Esophagus (tissue), 2 donors: ENCODE measurements around the gene DNAJC6. TPM values are rescaled to one million over a fixed set of nuclear protein-coding genes. Genes with fewer than 3 reads are reported as not detected.

Experiments used
- H3K27ac ChIP-seq, 2 donors: one replicate each; pipeline ENCODE4 v1.5.1; 2013; ENCODE audit warnings: low read depth in 2 of 2, mild to moderate bottlenecking in 2 of 2, inconsistent platforms in 1 of 2, low read length in 1 of 2, moderate library complexity in 1 of 2
- H3K27me3 ChIP-seq, 2 donors: one replicate each; pipeline ENCODE4 v1.6.1; 2013; ENCODE audit warnings: low read length in 2 of 2, control low read depth in 1 of 2, mild to moderate bottlenecking in 1 of 2; ENCODE audit not compliant: insufficient read depth in 2 of 2, control insufficient read depth in 1 of 2
- H3K36me3 ChIP-seq, 2 donors: one replicate each; pipeline ENCODE4 v1.6.1; 2013; ENCODE audit warnings: low read length in 1 of 2; ENCODE audit not compliant: control insufficient read depth in 2 of 2, insufficient read depth in 2 of 2
- H3K4me1 ChIP-seq, 2 donors: one replicate each; pipeline ENCODE4 v1.6.1; 2013; ENCODE audit warnings: low read length in 1 of 2; ENCODE audit not compliant: control insufficient read depth in 2 of 2, insufficient read depth in 2 of 2
- H3K4me3 ChIP-seq, 2 donors: one replicate each; pipeline ENCODE4 v1.5.1; 2013; ENCODE audit warnings: low read length in 2 of 2, mild to moderate bottlenecking in 2 of 2, low read depth in 1 of 2, moderate library complexity in 1 of 2
- H3K9me3 ChIP-seq, 2 donors: one replicate each; pipeline ENCODE4 v1.6.1; 2013; ENCODE audit warnings: mild to moderate bottlenecking in 2 of 2, low read depth in 1 of 2, low read length in 1 of 2, moderate library complexity in 1 of 2; ENCODE audit not compliant: control insufficient read depth in 2 of 2, insufficient read depth in 1 of 2
- WGBS, 2 donors: extraction: QIAGEN DNeasy Blood & Tissue Kit; methylation state at CpG; one replicate each; pipeline ENCODE4 v1.1.7; 2013; 5-methylcytosine and 5-hydroxymethylcytosine counted together
- polyA plus RNA-seq, 2 donors: library from polyadenylated mRNA; stranded (reverse); fragments of 200-250 nt; gene quantifications; one replicate each; pipeline ENCODE4 v1.2.3, GENCODE V29; 2013
- donor health status: healthy with polysubstance abuse.
- donor health status: Bipolar disorder and iron deficiency.

The DNAJC6 gene
- polyA plus RNA-seq, 2 donors: 0.06 to 0.13 TPM

GRCh38 chr1:65421351-65422025 is 112.1 kb downstream of the DNAJC6 start:
- 6 to 7% methylated on average over 13 of the region's 13 CpGs for WGBS, 2 donors
- no peaks in the 10 kb centered on the region for H3K9me3 ChIP-seq
- H3K4me3 ChIP-seq: peak overlapping the region; percentile 86 to 92
- H3K36me3 ChIP-seq: peaks cover 2 to 5% of the 10 kb centered on the region in 2 donors
- no peaks in the 10 kb centered on the region for H3K27me3 ChIP-seq
- H3K4me1 ChIP-seq: peaks cover 2 to 16% of the 10 kb centered on the region in 2 donors
- peak overlapping the region; percentile 98 to 99 for H3K27ac ChIP-seq

GRCh38 chr1:65422241-65423203 is 113.2 kb downstream of the DNAJC6 start:
- H3K27me3 ChIP-seq: no peaks in the 10 kb centered on the region
- WGBS, 2 donors: 86 to 88% methylated on average over 12 of the region's 12 CpGs
- H3K4me3 ChIP-seq: peak overlapping the region in 1 of 2 donors; percentile 86
- H3K4me1 ChIP-seq: peaks cover 2 to 16% of the 10 kb centered on the region in 2 donors
- peak overlapping the region; percentile 20 to 45 for H3K27ac ChIP-seq
- no peaks in the 10 kb centered on the region for H3K9me3 ChIP-seq
- peaks cover 2 to 5% of the 10 kb centered on the region in 2 donors for H3K36me3 ChIP-seq

- no peak overlapping the region for H3K4me3 ChIP-seq
- 34 to 54% methylated on average over 2 of the region's 2 CpGs for WGBS, 2 donors
- no peaks in the 10 kb centered on the region for H3K9me3 ChIP-seq
- H3K36me3 ChIP-seq: peaks cover 5 to 6% of the 10 kb centered on the region in 2 donors
- H3K27me3 ChIP-seq: no peaks in the 10 kb centered on the region
- H3K27ac ChIP-seq: peak overlapping the region; percentile 46 to 71
- peaks cover 2 to 16% of the 10 kb centered on the region in 2 donors for H3K4me1 ChIP-seq
Observed at GRCh38 chr1:65423884-65424572, 114.7 kb downstream of the DNAJC6 start.

GRCh38 chr1:65424573-65424889 is 115.2 kb downstream of the DNAJC6 start:
- H3K36me3 ChIP-seq: peaks cover 5 to 6% of the 10 kb centered on the region in 2 donors
- H3K27me3 ChIP-seq: no peaks in the 10 kb centered on the region
- peak overlapping the region; percentile 46 to 65 for H3K27ac ChIP-seq
- no peaks in the 10 kb centered on the region for H3K9me3 ChIP-seq
- H3K4me1 ChIP-seq: peaks cover 2 to 16% of the 10 kb centered on the region in 2 donors
- H3K4me3 ChIP-seq: no peak overlapping the region
- 72 to 89% methylated on average over 1 of the region's 1 CpG for WGBS, 2 donors

- 96 to 99% methylated on average over 2 of the region's 2 CpGs for WGBS, 2 donors
- no peaks in the 10 kb centered on the region for H3K9me3 ChIP-seq
- H3K4me1 ChIP-seq: peaks cover 2 to 16% of the 10 kb centered on the region in 2 donors
- H3K4me3 ChIP-seq: no peak overlapping the region
- H3K27ac ChIP-seq: no peak overlapping the region
- no peaks in the 10 kb centered on the region for H3K27me3 ChIP-seq
- peaks cover 5 to 6% of the 10 kb centered on the region in 2 donors for H3K36me3 ChIP-seq
Observed at GRCh38 chr1:65425006-65425405, 115.7 kb downstream of the DNAJC6 start.

GRCh38 chr1:65425697-65426096 is 116.4 kb downstream of the DNAJC6 start:
- Histone ChIP-seq H3K36me3 (peaks cover 5 to 6% of the 10 kb centered on the region in 2 donors), H3K9me3 (no peaks in the 10 kb centered on the region), H3K4me1 (peaks cover 2 to 16% of the 10 kb centered on the region in 2 donors), H3K4me3 (no peak overlapping the region), H3K27me3 (no peaks in the 10 kb centered on the region), H3K27ac (no peak overlapping the region)
- 85 to 90% methylated on average over 3 of the region's 3 CpGs for WGBS, 2 donors

GRCh38 chr1:65429078-65429477 is 119.7 kb downstream of the DNAJC6 start:
- Histone ChIP-seq H3K4me1 (peaks cover 0 to 6% of the 10 kb centered on the region in 2 donors), H3K27me3 (no peaks in the 10 kb centered on the region), H3K4me3 (no peak overlapping the region), H3K9me3 (no peaks in the 10 kb centered on the region), H3K36me3 (peaks cover 9 to 12% of the 10 kb centered on the region in 2 donors), H3K27ac (peak overlapping the region in 1 of 2 donors; percentile 60)
- 91 to 96% methylated on average over 2 of the region's 2 CpGs for WGBS, 2 donors

- Histone ChIP-seq H3K9me3 (no peaks in the 10 kb centered on the region), H3K4me1 (peaks cover 0 to 3% of the 10 kb centered on the region in 2 donors), H3K27me3 (no peaks in the 10 kb centered on the region), H3K36me3 (peaks cover 12 to 13% of the 10 kb centered on the region in 2 donors), H3K27ac (peak overlapping the region; percentile 33 to 74), H3K4me3 (no peak overlapping the region)
- WGBS, 2 donors: 49 to 59% methylated on average over 7 of the region's 7 CpGs
Observed at GRCh38 chr1:65429806-65430205, 120.5 kb downstream of the DNAJC6 start.

GRCh38 chr1:65431111-65431705 is 121.9 kb downstream of the DNAJC6 start:
- no peaks in the 10 kb centered on the region for H3K9me3 ChIP-seq
- no peaks in the 10 kb centered on the region for H3K27me3 ChIP-seq
- H3K36me3 ChIP-seq: peaks cover 9 to 10% of the 10 kb centered on the region in 2 donors
- no peak overlapping the region for H3K27ac ChIP-seq
- 31 to 44% methylated on average over 1 of the region's 1 CpG for WGBS, 2 donors
- no peak overlapping the region for H3K4me3 ChIP-seq
- no peaks in the 10 kb centered on the region for H3K4me1 ChIP-seq
